ENCODE measurements around the gene ADAMTS9.

The ADAMTS9 gene

GRCh38 chr3:64718976-64719375 lies 31.2 kb upstream of the ADAMTS9 start:
- no peak for DNase-seq (ENCODE audit: low spot score)
- no peak for TF ChIP-seq CTCF (IDR thresholded peaks at IDR 0.05; ENCODE audit: extremely low read depth, missing control alignments)

- no peak for DNase-seq (ENCODE audit: low spot score)
- no peak for TF ChIP-seq CTCF (IDR thresholded peaks at IDR 0.05; ENCODE audit: extremely low read depth, missing control alignments)
Measured at GRCh38 chr3:64717872-64718613, 30.2 kb upstream of the ADAMTS9 start.

GRCh38 chr3:64717411-64717810 lies 29.6 kb upstream of the ADAMTS9 start:
- no peak for DNase-seq (ENCODE audit: low spot score)
- TF ChIP-seq CTCF (IDR thresholded peaks at IDR 0.05; ENCODE audit: extremely low read depth, missing control alignments) = no peak

GRCh38 chr3:64716110-64716710 lies 28.4 kb upstream of the ADAMTS9 start:
- no peak for TF ChIP-seq CTCF (IDR thresholded peaks at IDR 0.05; ENCODE audit: extremely low read depth, missing control alignments)
- DNase-seq (ENCODE audit: low spot score) = no peak

GRCh38 chr3:64715211-64715982 lies 27.6 kb upstream of the ADAMTS9 start:
- DNase-seq (ENCODE audit: low spot score) = no peak
- no peak for TF ChIP-seq CTCF (IDR thresholded peaks at IDR 0.05; ENCODE audit: extremely low read depth, missing control alignments)

- no peak for TF ChIP-seq CTCF (IDR thresholded peaks at IDR 0.05; ENCODE audit: extremely low read depth, missing control alignments)
Measured at GRCh38 chr3:64708456-64708855, 20.7 kb upstream of the ADAMTS9 start.

GRCh38 chr3:64705946-64706345 lies 18.1 kb upstream of the ADAMTS9 start:
- TF ChIP-seq CTCF (IDR thresholded peaks at IDR 0.05; ENCODE audit: extremely low read depth, missing control alignments) = no peak

More at GRCh38 chr3:64708456-64708855, 20.7 kb upstream of the ADAMTS9 start:
- no peak for DNase-seq (ENCODE audit: low spot score)

More at GRCh38 chr3:64705946-64706345, 18.1 kb upstream of the ADAMTS9 start:
- DNase-seq (ENCODE audit: low spot score) = no peak

Data from GM20000 (cell line).